Measurements from ENCODE around the gene MAP2K1.

The MAP2K1 gene

DNA sequence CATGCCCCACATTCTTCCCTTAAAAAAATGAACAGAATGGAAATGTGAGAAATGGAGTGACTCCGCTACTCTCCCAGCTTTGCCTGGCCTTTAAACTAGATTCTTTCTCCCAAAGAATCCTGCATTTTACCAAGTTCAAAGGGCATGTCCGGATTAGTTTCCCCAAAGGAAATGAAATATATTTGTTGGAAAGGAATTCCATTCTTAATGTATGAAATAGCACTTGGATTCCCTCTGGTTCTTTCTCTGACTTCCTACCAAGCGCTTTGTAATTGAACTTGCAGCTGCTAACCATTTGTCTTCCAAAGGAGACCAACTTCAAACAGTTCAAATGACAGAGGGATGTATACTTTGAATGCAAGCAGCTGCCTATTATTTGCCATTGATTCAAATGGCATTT is 18.9 kb downstream of the MAP2K1 start:
- TF ChIP-seq, protein P1, sequence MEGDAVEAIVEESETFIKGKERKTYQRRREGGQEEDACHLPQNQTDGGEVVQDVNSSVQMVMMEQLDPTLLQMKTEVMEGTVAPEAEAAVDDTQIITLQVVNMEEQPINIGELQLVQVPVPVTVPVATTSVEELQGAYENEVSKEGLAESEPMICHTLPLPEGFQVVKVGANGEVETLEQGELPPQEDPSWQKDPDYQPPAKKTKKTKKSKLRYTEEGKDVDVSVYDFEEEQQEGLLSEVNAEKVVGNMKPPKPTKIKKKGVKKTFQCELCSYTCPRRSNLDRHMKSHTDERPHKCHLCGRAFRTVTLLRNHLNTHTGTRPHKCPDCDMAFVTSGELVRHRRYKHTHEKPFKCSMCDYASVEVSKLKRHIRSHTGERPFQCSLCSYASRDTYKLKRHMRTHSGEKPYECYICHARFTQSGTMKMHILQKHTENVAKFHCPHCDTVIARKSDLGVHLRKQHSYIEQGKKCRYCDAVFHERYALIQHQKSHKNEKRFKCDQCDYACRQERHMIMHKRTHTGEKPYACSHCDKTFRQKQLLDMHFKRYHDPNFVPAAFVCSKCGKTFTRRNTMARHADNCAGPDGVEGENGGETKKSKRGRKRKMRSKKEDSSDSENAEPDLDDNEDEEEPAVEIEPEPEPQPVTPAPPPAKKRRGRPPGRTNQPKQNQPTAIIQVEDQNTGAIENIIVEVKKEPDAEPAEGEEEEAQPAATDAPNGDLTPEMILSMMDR (conservative IDR thresholded peaks at IDR 0.05), result no peak
- TF ChIP-seq ZFX (IDR thresholded peaks at IDR 0.05), result no peak

GRCh38 chr15:66408254-66408653 is 21.5 kb downstream of the MAP2K1 start:
- no peak for TF ChIP-seq ZFX (IDR thresholded peaks at IDR 0.05)
- TF ChIP-seq, protein P1 (conservative IDR thresholded peaks at IDR 0.05), result no peak
- no peak overlapping the region for H3K27ac ChIP-seq

More for the DNA sequence above, 18.9 kb downstream of the MAP2K1 start:
- H3K27ac ChIP-seq, result no peak overlapping the region

GRCh38 chr15:66408675-66409282 is 22.1 kb downstream of the MAP2K1 start:
- TF ChIP-seq, protein P1 (conservative IDR thresholded peaks at IDR 0.05), result no peak
- TF ChIP-seq ZFX (IDR thresholded peaks at IDR 0.05), result no peak
- no peak overlapping the region for H3K27ac ChIP-seq

DNA sequence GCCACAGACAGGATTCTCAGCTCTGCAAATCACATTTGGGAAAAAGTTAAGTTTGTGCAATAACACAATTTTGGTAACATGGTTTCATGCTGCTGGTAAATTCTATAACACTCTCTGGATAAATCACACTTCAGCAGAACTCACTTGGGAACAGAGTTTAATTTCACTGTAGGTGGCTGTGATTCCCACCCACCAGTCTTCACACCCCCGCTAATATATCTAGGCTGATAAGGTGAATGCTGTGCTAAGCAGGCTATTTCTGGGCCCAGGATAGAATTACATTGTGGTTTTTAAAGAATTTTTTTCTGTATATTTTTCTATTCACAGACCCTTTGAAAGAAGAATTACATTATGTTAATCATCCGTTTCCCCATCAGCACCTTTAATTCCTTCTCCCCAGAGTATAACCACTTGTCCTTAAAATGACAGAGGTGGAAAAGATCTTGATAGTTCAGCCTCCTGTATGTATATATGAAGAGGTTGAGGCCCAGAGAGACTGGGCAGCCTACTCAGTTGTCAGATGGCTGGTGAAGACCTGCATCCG is 22.9 kb downstream of the MAP2K1 start:
- no peak for TF ChIP-seq ZFX (IDR thresholded peaks at IDR 0.05)
- TF ChIP-seq, protein P1 (conservative IDR thresholded peaks at IDR 0.05), result no peak
- H3K27ac ChIP-seq, result no peak overlapping the region

DNA sequence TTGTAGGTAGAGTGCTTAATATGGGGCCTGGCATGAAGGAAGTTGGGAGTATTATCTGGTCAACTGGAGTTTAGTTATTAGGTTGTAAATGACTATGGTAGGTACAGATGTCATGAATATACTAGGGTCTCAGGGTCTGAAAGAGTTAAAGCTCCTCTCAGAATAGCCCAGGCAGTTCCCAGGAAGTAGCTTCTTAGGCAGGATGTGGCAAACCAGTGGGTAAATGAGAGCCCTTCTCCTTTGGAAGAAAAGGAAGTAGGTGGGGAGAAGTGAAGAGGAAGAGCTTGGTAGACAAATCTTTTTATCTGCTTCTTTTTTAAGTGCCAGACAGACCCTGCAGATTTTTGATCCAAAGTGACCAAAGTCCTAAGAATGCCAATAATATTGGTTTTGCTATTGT is 24.5 kb downstream of the MAP2K1 start:
- H3K27ac ChIP-seq, result no peak overlapping the region
- TF ChIP-seq ZFX (IDR thresholded peaks at IDR 0.05), result no peak

- no peak overlapping the region for H3K27ac ChIP-seq
- TF ChIP-seq, protein P1 (conservative IDR thresholded peaks at IDR 0.05), result no peak
- no peak for TF ChIP-seq ZFX (IDR thresholded peaks at IDR 0.05)
Observed at GRCh38 chr15:66412220-66412619, 25.5 kb downstream of the MAP2K1 start.

DNA sequence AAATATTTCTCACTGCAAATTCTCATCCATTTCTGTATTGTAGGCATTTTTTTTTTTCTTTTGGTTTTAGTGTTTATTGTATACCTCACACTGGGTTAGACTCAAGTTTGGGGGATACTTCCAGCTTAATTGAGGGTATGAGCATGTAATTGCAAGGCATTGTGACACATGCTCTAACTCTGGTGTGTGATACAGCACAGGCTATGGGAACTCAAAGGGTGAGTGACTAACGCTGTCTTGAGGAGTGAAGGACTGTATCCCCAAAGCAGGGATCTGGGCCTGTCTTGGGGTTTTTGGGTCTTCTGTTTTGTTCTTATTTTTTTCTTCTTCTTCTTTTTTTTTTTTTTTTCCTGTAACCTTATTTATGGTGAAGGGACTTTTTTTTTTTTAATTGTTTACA is 26.9 kb downstream of the MAP2K1 start:
- no peak overlapping the region for H3K27ac ChIP-seq
- TF ChIP-seq, protein P1 (conservative IDR thresholded peaks at IDR 0.05), result no peak
- TF ChIP-seq ZFX (IDR thresholded peaks at IDR 0.05), result no peak

DNA sequence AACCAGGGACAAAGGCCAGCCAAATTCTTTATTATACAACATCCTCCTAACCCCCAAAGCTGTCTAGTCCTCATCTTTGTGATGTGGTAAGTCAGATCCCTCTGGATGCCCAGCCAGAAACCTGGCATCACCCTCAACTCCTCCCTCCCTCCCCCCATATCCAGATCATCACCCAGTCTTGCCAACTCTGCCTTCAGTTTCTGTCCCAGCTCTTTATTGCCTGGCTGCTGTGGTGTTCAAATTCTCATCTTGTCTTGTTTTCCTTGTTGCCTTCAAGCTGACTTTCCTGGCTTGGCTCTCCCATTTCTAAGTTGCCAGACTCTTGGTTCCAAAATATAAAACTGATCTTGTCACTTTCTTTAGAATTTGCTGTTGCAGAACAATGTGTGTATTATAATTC is 28.6 kb downstream of the MAP2K1 start:
- no peak for TF ChIP-seq ZFX (IDR thresholded peaks at IDR 0.05)
- TF ChIP-seq, protein P1 (conservative IDR thresholded peaks at IDR 0.05), result no peak
- H3K27ac ChIP-seq, result no peak overlapping the region
